GM18511 (cell line): ENCODE results near the gene FRMD4B.

ENCODE experiments used
- ATAC-seq: cut with Tn5 transposase; IDR thresholded peaks from one replicate; pipeline ENCODE4 v1.9.1; 2021; ENCODE audit warnings: mild to moderate bottlenecking, moderate library complexity; ENCODE audit not compliant: unreplicated experiment

The FRMD4B gene

GRCh38 chr3:69368129-69368741, 17.7 kb downstream of the FRMD4B start:
- ATAC-seq: peak; percentile 98

- ATAC-seq: no peak
Measured at GRCh38 chr3:69367586-69367985, 18.3 kb downstream of the FRMD4B start.

- no peak for ATAC-seq
Measured at GRCh38 chr3:69364354-69364753, 21.5 kb downstream of the FRMD4B start.

- ATAC-seq: no peak
Measured at GRCh38 chr3:69360690-69361089, 25.2 kb downstream of the FRMD4B start.

GRCh38 chr3:69359916-69360315, 26.0 kb downstream of the FRMD4B start:
- no peak for ATAC-seq

- ATAC-seq: no peak
Measured at GRCh38 chr3:69359339-69359893, 26.5 kb downstream of the FRMD4B start.

GRCh38 chr3:69357196-69357595, 28.7 kb downstream of the FRMD4B start:
- no peak for ATAC-seq

GRCh38 chr3:69354948-69355347, 30.9 kb downstream of the FRMD4B start:
- ATAC-seq: no peak

- no peak for ATAC-seq
Measured at GRCh38 chr3:69353503-69353902, 32.4 kb downstream of the FRMD4B start.

GRCh38 chr3:69353088-69353478, 32.8 kb downstream of the FRMD4B start:
- ATAC-seq: no peak

GRCh38 chr3:69352305-69353087, 33.4 kb downstream of the FRMD4B start:
- ATAC-seq: no peak

- ATAC-seq: no peak
Measured at GRCh38 chr3:69343875-69344274, 42.0 kb downstream of the FRMD4B start.

GRCh38 chr3:69342074-69342473, 43.8 kb downstream of the FRMD4B start:
- ATAC-seq: no peak

- ATAC-seq: no peak
Measured at GRCh38 chr3:69339760-69340159, 46.1 kb downstream of the FRMD4B start.

- ATAC-seq: no peak
Measured at GRCh38 chr3:69338911-69339310, 47.0 kb downstream of the FRMD4B start.

GRCh38 chr3:69332934-69333333, 53.0 kb downstream of the FRMD4B start:
- no peak for ATAC-seq

GRCh38 chr3:69330891-69331400, 54.9 kb downstream of the FRMD4B start:
- no peak for ATAC-seq

GRCh38 chr3:69329892-69330291, 56.0 kb downstream of the FRMD4B start:
- ATAC-seq: no peak

- ATAC-seq: no peak
Measured at GRCh38 chr3:69328963-69329302, 57.0 kb downstream of the FRMD4B start.

GRCh38 chr3:69328103-69328962, 57.6 kb downstream of the FRMD4B start:
- ATAC-seq: no peak

GRCh38 chr3:69326855-69327300, 59.0 kb downstream of the FRMD4B start:
- peak; percentile 78 for ATAC-seq
